NCI-H1092 (cell line): Measurements from ENCODE around the gene LMAN2.
"Not testable (repeated sequence)": the region's sequence is repeated elsewhere in the genome, so short reads cannot be mapped to it uniquely, and the experiment has no call there.

Experiments used
- DNase-seq: peaks from one replicate; lab custom pipeline; 2025; lab: John Stamatoyannopoulos, UW

The LMAN2 gene

GRCh38 chr5:177346820-177347219 lies 4.6 kb downstream of the LMAN2 start:
- no peak for DNase-seq

DNA sequence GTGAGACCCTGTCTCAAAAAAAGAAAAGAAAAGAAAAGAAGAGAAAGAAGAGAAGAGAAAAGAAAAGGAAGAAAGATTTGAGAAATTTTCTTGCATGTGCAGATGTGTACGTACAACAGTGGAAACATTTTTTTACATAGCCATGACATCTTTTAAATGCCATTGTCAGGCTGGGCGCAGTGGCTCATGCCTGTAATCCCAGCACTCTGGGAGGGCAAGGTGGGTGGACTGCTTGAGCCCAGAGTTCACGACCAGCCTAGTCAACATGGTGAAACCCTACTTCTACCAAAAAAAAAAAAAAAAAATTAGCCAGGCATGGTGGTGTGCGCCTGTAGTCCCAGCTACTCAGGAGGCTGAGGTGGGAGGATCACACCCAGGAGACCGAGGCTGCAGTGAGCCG lies 6.6 kb downstream of the LMAN2 start:
- no peak for DNase-seq

DNA sequence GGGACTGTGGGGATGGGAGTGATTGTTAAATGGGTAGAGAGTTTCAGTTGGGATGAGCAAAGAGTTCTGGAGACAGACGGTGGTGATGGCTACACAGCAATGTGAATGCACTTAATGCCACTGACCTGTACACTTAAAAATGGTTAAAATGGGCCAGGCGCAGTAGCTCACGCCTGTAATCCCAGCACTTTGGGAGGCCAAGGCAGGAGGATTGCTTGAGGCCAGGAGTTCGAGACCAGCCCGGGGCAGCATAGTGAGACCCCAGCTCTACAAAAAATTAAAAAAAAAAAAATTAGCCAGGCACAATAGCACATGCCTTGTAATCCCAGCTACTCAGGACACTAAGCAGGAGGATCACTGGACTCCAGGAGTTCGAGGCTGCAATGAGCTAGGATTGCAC lies 7.7 kb downstream of the LMAN2 start:
- DNase-seq, result no peak

GRCh38 chr5:177343000-177343399 lies 8.5 kb downstream of the LMAN2 start:
- not testable (repeated sequence) for DNase-seq

- DNase-seq, result no peak
Measured at GRCh38 chr5:177339107-177339638, 12.3 kb downstream of the LMAN2 start.

- no peak for DNase-seq
Measured at GRCh38 chr5:177338251-177339106, 13.0 kb downstream of the LMAN2 start.

- DNase-seq, result no peak
Measured at GRCh38 chr5:177336603-177337494, 14.6 kb downstream of the LMAN2 start.

DNA sequence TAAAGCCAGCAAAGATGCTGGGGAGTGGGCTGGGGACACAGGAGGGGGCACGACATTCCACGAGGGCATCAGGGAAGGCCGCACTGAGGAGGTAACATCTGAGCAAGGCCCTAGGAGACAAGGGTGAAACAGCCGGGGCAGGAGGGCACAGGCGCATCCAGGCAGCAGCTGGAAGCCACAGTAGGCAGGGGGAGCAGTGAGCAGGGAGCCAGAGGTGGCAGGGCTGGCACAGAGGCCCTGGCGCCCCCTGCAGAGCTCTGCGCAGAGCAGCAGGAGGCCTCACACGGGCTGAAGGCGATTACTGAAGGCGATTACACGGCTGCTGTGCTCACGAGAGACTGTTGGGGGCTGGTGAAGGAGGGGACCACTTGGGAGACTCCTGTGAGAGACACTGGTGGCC lies 15.4 kb downstream of the LMAN2 start:
- no peak for DNase-seq

DNA sequence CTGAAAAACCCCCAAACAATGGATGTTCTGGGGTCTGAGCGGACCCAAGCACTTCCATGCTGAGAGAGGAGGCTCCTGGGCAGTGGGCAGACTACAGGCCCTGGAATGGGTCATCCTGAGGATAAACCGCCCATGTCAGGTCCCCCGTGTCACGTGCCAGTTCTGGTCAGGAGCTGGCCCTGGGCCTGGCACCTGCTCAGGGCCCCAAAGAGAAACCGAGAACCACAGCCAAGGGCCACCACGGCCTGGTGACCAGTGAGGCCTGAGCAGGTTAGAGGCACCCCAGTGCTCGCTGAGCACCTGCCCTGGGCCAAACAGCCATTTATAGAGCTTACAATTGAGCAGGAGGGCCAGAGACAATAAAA lies 15.8 kb downstream of the LMAN2 start:
- DNase-seq, result no peak

DNA sequence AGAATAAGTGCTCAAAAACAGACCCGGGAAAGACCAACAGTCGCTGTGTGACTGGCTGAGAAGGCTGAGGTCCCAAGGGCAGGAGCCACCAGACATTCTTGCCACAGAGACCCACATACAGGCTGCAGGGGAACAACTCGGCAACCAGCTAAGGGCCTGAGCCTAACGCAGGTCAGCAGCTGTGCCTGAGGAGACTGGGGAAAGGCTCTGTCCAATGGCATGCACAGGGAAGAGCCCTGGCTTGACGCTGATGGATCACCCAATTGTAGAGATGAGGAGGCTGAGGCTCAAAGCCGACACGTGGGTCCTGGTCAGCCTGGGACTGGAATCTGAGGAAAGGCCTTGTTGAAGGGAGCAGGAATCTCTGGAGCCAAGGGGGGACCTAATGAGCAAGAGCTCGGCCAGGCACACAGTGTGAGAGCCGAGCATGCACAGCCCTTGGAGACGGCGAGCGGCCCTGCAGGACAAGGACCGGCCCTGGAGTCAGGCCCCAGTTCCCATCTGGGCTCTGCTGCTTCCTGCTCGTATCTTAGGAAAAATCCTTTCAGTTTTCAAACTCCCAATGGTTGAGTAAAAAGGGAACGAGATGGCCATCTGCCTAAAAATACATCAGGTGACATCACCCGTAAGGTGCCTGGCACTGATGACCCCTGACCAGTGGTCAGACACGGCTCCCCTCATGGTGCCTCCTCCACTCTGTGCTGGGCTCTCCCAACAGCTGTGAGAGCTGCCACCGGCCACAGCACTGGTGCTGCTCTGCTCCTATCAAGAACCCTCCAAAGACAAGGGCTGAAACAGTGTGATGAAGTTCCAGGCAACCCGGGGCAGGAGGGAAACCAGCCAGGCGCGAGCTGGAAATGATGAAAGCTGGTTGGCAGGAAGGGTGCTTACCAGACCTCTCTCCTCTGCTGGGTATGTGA lies 16.4 kb downstream of the LMAN2 start:
- DNase-seq, result no peak

DNA sequence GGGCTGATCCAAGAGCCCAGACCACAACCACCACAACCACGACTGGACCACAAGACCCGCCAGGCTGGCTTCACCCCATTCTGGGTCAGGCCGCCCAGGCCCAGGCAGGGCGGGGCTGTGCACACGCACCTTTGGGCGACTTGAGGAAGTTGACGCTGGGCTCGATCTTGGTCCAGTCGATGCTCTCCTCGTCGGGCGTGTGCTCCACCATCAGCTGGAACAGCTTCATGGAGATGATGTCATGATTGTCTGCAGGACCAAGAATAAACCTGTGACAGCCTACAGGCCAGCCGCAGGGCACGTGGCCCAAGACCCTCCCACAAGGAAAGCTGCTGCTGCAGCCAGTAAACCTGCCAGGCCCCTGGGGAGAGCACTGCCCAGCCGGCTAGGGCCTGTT lies 17.3 kb downstream of the LMAN2 start:
- DNase-seq, result no peak

DNA sequence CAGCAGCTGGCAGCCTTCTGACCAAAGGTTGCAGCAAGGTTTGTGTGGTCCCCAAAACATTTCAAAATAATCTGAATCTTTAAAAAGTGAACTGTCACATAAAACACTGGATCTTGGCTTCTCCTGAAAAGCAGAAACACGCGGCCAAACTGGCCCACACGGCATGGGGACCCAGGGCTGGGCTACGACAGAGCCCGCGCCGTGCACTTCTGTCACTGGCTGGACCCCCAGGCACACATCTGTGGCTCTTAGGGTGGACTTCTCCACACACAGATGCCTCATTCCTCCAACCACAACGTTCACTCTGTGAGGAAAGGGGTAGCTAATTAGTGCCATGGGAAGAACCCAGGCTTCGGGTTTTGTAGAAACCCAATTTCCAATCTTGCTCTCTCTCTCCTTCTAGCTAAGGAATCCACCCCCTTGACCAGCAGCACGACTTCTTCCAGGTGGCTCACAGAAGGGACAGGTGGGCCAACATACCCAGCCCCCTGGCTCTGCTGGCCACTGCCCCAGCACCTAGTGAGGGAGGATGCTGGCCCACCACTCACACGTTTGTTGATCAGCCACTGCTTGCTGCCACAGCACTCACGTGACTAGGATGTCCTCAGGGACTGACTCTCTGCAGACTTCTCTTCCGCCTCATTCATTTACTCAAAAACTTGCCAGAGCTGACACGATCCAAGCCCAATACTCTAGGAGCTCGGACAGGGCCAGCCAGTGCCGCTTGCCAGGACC lies 17.9 kb downstream of the LMAN2 start:
- DNase-seq, result no peak

- no peak for DNase-seq
Measured at GRCh38 chr5:177332896-177333260, 18.6 kb downstream of the LMAN2 start.

- no peak for DNase-seq
Measured at GRCh38 chr5:177332031-177332895, 19.2 kb downstream of the LMAN2 start.

DNA sequence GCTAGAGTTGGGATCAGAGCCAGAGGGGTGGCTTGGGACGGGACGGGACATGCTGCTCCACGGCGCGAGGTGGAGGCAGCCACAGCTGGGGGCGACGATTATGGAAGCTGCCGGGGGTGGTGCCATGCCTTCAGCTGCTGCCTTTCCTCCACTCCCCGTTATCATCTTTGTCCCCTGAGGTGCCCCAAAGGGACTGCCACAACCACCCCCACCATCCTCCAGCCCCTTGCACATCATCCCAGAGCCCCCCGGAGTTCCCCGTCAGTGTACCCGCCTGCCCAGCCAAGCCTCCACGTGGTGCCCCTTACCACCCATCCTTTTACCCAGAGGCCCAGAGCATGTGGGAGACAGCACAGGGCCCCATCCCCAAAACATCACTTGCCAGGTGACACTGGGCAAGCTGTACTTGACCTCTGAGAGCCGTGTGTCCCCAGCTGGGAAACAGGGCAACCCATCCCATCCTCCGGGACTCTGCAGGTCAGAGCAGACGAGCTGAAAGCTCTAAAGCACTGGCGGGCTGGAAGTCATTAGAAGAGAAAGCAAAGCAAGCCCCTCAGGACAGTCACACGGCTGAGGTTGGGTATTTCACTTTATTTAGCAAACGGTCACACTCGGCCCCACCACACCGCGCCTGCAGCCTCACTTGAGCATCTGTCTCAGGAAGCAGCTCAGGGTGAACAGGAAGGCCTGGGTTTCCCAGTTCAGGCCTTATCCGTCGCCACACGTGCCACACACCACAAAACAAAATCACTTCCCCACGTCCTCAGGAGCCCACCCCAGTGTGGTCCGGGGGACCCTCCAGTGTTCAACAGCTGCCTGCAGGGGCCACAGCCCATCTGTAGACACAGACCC lies 20.3 kb downstream of the LMAN2 start:
- no peak for DNase-seq

DNA sequence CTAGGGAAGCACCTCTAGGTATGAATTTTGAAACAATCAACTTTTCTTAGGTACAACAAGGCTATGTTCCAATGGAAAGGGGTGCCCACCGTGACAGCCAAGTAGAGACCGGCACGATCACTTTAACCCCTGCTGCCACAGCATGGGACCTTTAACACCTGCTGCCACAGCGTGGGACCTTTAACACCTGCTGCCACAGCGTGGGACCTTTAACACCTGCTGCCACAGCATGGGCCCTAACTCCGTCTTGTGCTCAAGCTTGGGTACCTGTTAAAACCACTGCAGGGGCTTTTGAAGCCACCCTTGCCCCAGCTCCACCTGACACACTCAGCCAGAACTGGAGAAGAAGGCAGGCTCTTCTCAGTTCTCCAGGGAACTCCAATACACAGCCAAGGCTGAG lies 21.6 kb downstream of the LMAN2 start:
- no peak for DNase-seq

DNA sequence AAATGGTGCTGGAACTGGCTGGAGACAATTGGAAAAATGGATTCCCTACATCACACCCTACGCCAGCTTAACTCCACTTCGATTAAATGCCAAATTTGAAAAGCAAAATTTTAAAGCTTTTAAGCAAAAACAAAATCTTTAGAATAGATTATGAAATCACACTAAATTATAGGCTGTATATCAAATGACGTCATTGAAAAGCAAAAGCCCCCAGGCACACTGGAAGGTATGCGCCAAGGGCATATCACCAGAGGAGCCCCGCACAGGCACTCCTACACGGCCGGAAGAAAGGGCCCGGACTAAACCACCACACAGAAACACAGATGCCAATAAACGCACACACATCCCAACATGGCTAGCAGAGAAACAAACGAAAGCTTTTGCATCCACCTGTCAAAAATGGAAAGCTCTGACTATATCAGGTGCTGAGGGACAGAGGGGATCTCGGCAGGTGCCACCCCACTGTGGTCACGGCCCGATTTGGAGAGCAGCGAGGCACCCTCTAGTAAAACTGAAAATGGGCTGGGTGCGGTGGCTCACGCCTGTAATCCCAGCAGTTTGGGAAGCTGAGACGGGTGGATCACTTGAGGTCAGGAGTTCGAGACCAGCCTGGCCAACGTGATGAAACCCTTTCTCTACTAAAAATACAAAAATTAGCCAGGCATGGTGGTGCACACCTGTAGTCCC lies 22.8 kb downstream of the LMAN2 start:
- DNase-seq, result no peak
